Caco-2 (cell line): Measurements from ENCODE around the gene CCDC170. TPM values are rescaled to one million over a fixed set of nuclear protein-coding genes. Genes with fewer than 3 reads are reported as not detected.
A peak's percentile ranks its signal among the peaks of the same experiment; 100 is the strongest.

Experiments
- BruUV-seq: library from RNA; stranded (reverse); fragments of 400-500 nt; replicated peaks from 2 replicates; lab custom pipeline; 2021; lab: Mats Ljungman, UMichigan
- CTCF ChIA-PET: fragments of 300-600 bp; sonication (Branson Sonifier 250); formaldehyde crosslinking; loops from one replicate; lab custom pipeline; 2022; ENCODE audit warnings: antibody characterized with exemption; lab: Charles Lee
- POLR2A ChIA-PET: fragments of 300-600 bp; sonication (Branson Sonifier 250); formaldehyde crosslinking; loops from one replicate; lab custom pipeline; 2022; ENCODE audit warnings: antibody characterized with exemption; lab: Charles Lee
- DNase-seq, 2 experiments: peaks; one replicate each; pipeline versions ENCODE4 v3.0.0 to v3.0.0-alpha.2; 2020 to 2022
- H3K27me3 ChIP-seq: replicated peaks from 2 replicates; pipeline ENCODE4 v1.6.0; 2011; ENCODE audit warnings: low read length; ENCODE audit not compliant: control insufficient read depth, insufficient read depth
- H3K36me3 ChIP-seq: 2 replicates; pipeline ENCODE4 v1.5.1; 2011; ENCODE audit warnings: low read length; ENCODE audit not compliant: control insufficient read depth, insufficient read depth
- H3K4me1 ChIP-seq: fragments of 250-450 bp; sonication (Bioruptor Pico); 2 replicates; pipeline ENCODE4 v1.5.1; 2020; ENCODE audit warnings: mild to moderate bottlenecking
- H3K4me3 ChIP-seq: 2 replicates; pipeline ENCODE4 v1.5.1; 2011; ENCODE audit warnings: low read depth, mild to moderate bottlenecking, control low read depth, low read length
- H3K9me3 ChIP-seq: fragments of 250-450 bp; sonication (Bioruptor Pico); 2 replicates; pipeline ENCODE4 v1.5.1; 2020; ENCODE audit warnings: mild to moderate bottlenecking, moderate library complexity
- H3K27ac Mint-ChIP-seq: one replicate; pipeline ENCODE4 v1.8.0; 2022; ENCODE audit warnings: mixed read lengths; ENCODE audit not compliant: unreplicated experiment
- H3K27me3 Mint-ChIP-seq: one replicate; pipeline ENCODE4 v1.8.0; 2022; ENCODE audit warnings: mixed read lengths; ENCODE audit not compliant: insufficient read depth, unreplicated experiment
- H3K36me3 Mint-ChIP-seq: one replicate; pipeline ENCODE4 v1.8.0; 2022; ENCODE audit warnings: mild to moderate bottlenecking, mixed read lengths; ENCODE audit not compliant: insufficient read depth, unreplicated experiment
- H3K4me1 Mint-ChIP-seq: one replicate; pipeline ENCODE4 v1.8.0; 2022; ENCODE audit warnings: low read depth, mixed read lengths; ENCODE audit not compliant: unreplicated experiment
- H3K4me3 Mint-ChIP-seq: one replicate; pipeline ENCODE4 v1.8.0; 2022; ENCODE audit warnings: mild to moderate bottlenecking, moderate library complexity, mixed read lengths; ENCODE audit not compliant: unreplicated experiment
- H3K9me3 Mint-ChIP-seq: one replicate; pipeline ENCODE4 v1.8.0; 2022; ENCODE audit warnings: mixed read lengths; ENCODE audit not compliant: unreplicated experiment
- intact Hi-C: fragments of 100-400 bp; cut with micrococcal nuclease; formaldehyde crosslinking; loops from one replicate; pipeline ENCODE4 v1.10.0; 2022; ENCODE audit not compliant: unreplicated experiment
- total RNA-seq: library from RNA; stranded (reverse); gene quantifications from 2 replicates; pipeline ENCODE4 v1.2.3, GENCODE V29; 2022
- TF ChIP-seq, protein P1 (sequence below), 2 experiments: fragments of 200-600 bp in 1 of 2; IDR thresholded peaks; 1 replicate in 1 of 2; 2 replicates in 1 of 2; pipeline versions ENCODE4 v1.5.1 to v1.8.0; 2011 to 2022; ENCODE audit warnings: antibody characterized with exemption in 1 of 2, control low read depth in 1 of 2, inconsistent platforms in 1 of 2, low read depth in 1 of 2, low read length in 1 of 2, mild to moderate bottlenecking in 1 of 2, moderate library complexity in 1 of 2; ENCODE audit not compliant: insufficient read depth in 1 of 2, severe bottlenecking in 1 of 2, unreplicated experiment in 1 of 2

CCDC170 gene
- total RNA-seq, 1 experiment from 2014 or later: 6.8 TPM

DNA sequence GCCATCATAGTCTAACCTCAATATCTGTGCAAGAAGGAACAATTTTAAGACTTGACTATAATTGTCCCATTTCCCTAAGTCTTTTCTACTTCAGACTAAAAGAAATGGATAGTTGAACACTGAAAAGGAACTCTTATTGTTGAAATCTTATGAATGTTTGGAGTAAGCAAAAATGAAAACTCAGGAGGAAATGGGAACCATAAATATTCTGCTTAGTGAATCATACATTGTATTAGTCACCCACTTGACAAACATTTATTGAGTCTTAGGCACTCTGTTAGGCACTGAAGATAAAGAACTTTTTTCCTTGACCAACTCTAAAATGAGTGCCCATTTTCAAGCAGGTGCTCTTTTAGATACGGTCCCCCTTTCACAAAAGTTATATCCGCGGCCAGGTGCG, 8.7 kb downstream of the CCDC170 start:
- BruUV-seq: no TSS peak
- TF ChIP-seq, protein P1, sequence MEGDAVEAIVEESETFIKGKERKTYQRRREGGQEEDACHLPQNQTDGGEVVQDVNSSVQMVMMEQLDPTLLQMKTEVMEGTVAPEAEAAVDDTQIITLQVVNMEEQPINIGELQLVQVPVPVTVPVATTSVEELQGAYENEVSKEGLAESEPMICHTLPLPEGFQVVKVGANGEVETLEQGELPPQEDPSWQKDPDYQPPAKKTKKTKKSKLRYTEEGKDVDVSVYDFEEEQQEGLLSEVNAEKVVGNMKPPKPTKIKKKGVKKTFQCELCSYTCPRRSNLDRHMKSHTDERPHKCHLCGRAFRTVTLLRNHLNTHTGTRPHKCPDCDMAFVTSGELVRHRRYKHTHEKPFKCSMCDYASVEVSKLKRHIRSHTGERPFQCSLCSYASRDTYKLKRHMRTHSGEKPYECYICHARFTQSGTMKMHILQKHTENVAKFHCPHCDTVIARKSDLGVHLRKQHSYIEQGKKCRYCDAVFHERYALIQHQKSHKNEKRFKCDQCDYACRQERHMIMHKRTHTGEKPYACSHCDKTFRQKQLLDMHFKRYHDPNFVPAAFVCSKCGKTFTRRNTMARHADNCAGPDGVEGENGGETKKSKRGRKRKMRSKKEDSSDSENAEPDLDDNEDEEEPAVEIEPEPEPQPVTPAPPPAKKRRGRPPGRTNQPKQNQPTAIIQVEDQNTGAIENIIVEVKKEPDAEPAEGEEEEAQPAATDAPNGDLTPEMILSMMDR (IDR thresholded peaks at IDR 0.05; ENCODE audit: insufficient read depth in 1 of 2, low read depth in 1 of 2, low read length in 1 of 2, severe bottlenecking in 1 of 2, unreplicated experiment in 1 of 2): no peak

GRCh38 chr6:151506761-151507160, 12.9 kb downstream of the CCDC170 start:
- Mint-ChIP-seq H3K27me3 (no peaks in the 10 kb centered on the region), H3K4me3 (no peak overlapping the region), H3K27ac (no peak overlapping the region), H3K9me3 (no peaks in the 10 kb centered on the region), H3K36me3 (peaks cover 5% of the 10 kb centered on the region), H3K4me1 (peaks cover 11% of the 10 kb centered on the region)
- Histone ChIP-seq H3K4me1 (peaks cover 8% of the 10 kb centered on the region), H3K36me3 (no peaks in the 10 kb centered on the region), H3K27me3 (no peaks in the 10 kb centered on the region), H3K9me3 (no peaks in the 10 kb centered on the region), H3K4me3 (no peak overlapping the region)
- BruUV-seq: no TSS peak
- TF ChIP-seq, protein P1 (IDR thresholded peaks at IDR 0.05; ENCODE audit: insufficient read depth in 1 of 2, low read depth in 1 of 2, low read length in 1 of 2, severe bottlenecking in 1 of 2, unreplicated experiment in 1 of 2): no peak
- intact Hi-C loops: no loop called here
- CTCF ChIA-PET: no interaction called here
- POLR2A ChIA-PET: no interaction called here
- no peak for DNase-seq

More for the DNA sequence above, 8.7 kb downstream of the CCDC170 start:
- Mint-ChIP-seq H3K27ac (peak overlapping the region; percentile 56), H3K36me3 (peaks cover 5% of the 10 kb centered on the region), H3K27me3 (no peaks in the 10 kb centered on the region), H3K9me3 (no peaks in the 10 kb centered on the region), H3K4me3 (no peak overlapping the region), H3K4me1 (peaks cover 21% of the 10 kb centered on the region)
- POLR2A ChIA-PET: no interaction called here
- H3K4me1 ChIP-seq: peaks cover 16% of the 10 kb centered on the region
- intact Hi-C loops: loop anchor here (5.0 kb wide), 1 partner anchor 165 kb away; no protein-coding TSS in a partner anchor
- CTCF ChIA-PET: no interaction called here
- no peaks in the 10 kb centered on the region for H3K27me3 ChIP-seq
- H3K4me3 ChIP-seq: no peak overlapping the region
- DNase-seq: no peak
- H3K36me3 ChIP-seq: no peaks in the 10 kb centered on the region
- H3K9me3 ChIP-seq: no peaks in the 10 kb centered on the region

DNA sequence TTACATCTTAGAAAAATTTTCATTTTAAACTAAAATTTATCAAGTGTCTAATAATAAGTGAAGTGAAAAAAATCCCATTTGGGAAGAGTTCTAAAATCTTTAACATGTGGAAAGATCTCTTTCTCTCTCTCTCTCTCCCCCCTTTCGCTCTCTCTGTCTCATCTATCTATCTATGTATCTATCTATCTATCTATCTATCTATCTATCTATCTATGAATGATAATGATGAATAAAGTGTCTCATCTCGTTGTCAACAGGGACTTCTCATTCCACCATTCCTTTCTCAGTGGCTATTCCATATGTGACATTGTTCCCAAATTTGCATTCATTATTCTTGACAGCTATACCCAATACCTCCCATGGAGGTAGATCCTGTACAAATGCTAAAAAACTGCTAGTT, 15.2 kb downstream of the CCDC170 start:
- no peak overlapping the region for H3K27ac Mint-ChIP-seq
- H3K36me3 ChIP-seq: no peaks in the 10 kb centered on the region
- H3K4me1 Mint-ChIP-seq: no peaks in the 10 kb centered on the region
- H3K27me3 ChIP-seq: no peaks in the 10 kb centered on the region
- no peaks in the 10 kb centered on the region for H3K9me3 Mint-ChIP-seq
- no peaks in the 10 kb centered on the region for H3K4me1 ChIP-seq
- DNase-seq: no peak
- no TSS peak for BruUV-seq
- no peak overlapping the region for H3K4me3 Mint-ChIP-seq
- no peaks in the 10 kb centered on the region for H3K9me3 ChIP-seq
- ChIA-PET POLR2A (no interaction called here), CTCF (no interaction called here)
- H3K36me3 Mint-ChIP-seq: no peaks in the 10 kb centered on the region
- TF ChIP-seq, protein P1 (IDR thresholded peaks at IDR 0.05; ENCODE audit: insufficient read depth in 1 of 2, low read depth in 1 of 2, low read length in 1 of 2, severe bottlenecking in 1 of 2, unreplicated experiment in 1 of 2): no peak
- H3K4me3 ChIP-seq: no peak overlapping the region
- intact Hi-C loops: no loop called here
- H3K27me3 Mint-ChIP-seq: no peaks in the 10 kb centered on the region
